ENCODE measurements around the gene IMP3. TPM values are rescaled to one million over a fixed set of nuclear protein-coding genes. Genes with fewer than 3 reads are reported as not detected.

The IMP3 gene
- total and polyA plus RNA-seq, 3 experiments from 2014 or later: 123 to 247 (median 134) TPM

- CTCF ChIA-PET: interaction anchor here (0.6 kb wide), 1 partner anchor 18 kb away, joined by 3 read pairs; no protein-coding TSS in a partner anchor
- no peaks in the 10 kb centered on the region for H3K4me1 ChIP-seq (ENCODE audit: insufficient read depth, low read length)
- Mint-ChIP-seq H3K27me3 (no peaks in the 10 kb centered on the region), H3K27ac (peak overlapping the region in 2 of 8 donors; percentile 46 to 69), H3K4me3 (no peak overlapping the region), H3K4me1 (peaks cover 4 to 19% (median 5%) of the 10 kb centered on the region in 3 donors), H3K36me3 (peaks cover 7 to 46% (median 16%) of the 10 kb centered on the region in 3 donors), H3K9me3 (no peaks in the 10 kb centered on the region)
- POLR2A ChIA-PET: no interaction called here
- H3K4me3 ChIP-seq (ENCODE audit: low read length): no peak overlapping the region
- no peak overlapping the region for H3K27ac ChIP-seq (ENCODE audit: low read depth, low read length)
- H3K27me3 ChIP-seq (ENCODE audit: insufficient read depth, low read length, poor library complexity, severe bottlenecking): no peaks in the 10 kb centered on the region
- H3K9me3 ChIP-seq (ENCODE audit: low read length): no peaks in the 10 kb centered on the region
- no peak for DNase-seq
- H3K36me3 ChIP-seq (ENCODE audit: insufficient read depth, low read length): peaks cover 9% of the 10 kb centered on the region
Measured at GRCh38 chr15:75591655-75592364, 48.2 kb downstream of the IMP3 start.

- peaks cover under 1 to 33% (median 7%) of the 10 kb centered on the region in 3 donors for H3K36me3 Mint-ChIP-seq
- ChIA-PET POLR2A (no interaction called here), CTCF (interaction anchor here (0.6 kb wide), 1 partner anchor 9 kb away, joined by 3 read pairs; no protein-coding TSS in a partner anchor)
- Histone ChIP-seq H3K4me1 (ENCODE audit: insufficient read depth, low read length) (no peaks in the 10 kb centered on the region), H3K4me3 (ENCODE audit: low read length) (no peak overlapping the region), H3K27me3 (ENCODE audit: insufficient read depth, low read length, poor library complexity, severe bottlenecking) (no peaks in the 10 kb centered on the region), H3K36me3 (ENCODE audit: insufficient read depth, low read length) (no peaks in the 10 kb centered on the region), H3K27ac (ENCODE audit: low read depth, low read length) (no peak overlapping the region), H3K9me3 (ENCODE audit: low read length) (no peaks in the 10 kb centered on the region)
- no peak for DNase-seq
- no peaks in the 10 kb centered on the region for H3K9me3 Mint-ChIP-seq
- H3K27ac Mint-ChIP-seq: peak overlapping the region in 4 of 8 donors; percentile 9 to 64 (median 30)
- peaks cover 1 to 10% (median 2%) of the 10 kb centered on the region in 3 donors for H3K4me1 Mint-ChIP-seq
- H3K4me3 Mint-ChIP-seq: no peak overlapping the region
- no peaks in the 10 kb centered on the region for H3K27me3 Mint-ChIP-seq
Measured at GRCh38 chr15:75590239-75590638, 49.8 kb downstream of the IMP3 start.

Other genes starting within 250 kb of the IMP3 start
- gene SIN3A, start 188.5 kb downstream of the IMP3 start, total RNA-seq: 10 to 100 TPM; 82.8 to 89.0 TPM
- gene SIN3A, start 188.5 kb downstream of the IMP3 start, polyA plus RNA-seq: 16.0 TPM
- gene PTPN9, start 60.9 kb downstream of the IMP3 start, total RNA-seq: 10 to 100 TPM; 22.0 to 22.3 TPM
- 34.1 TPM for gene PTPN9, start 60.9 kb downstream of the IMP3 start, polyA plus RNA-seq
- 10 to 100 TPM; 24.6 to 26.9 TPM for gene SNUPN, start 14.5 kb downstream of the IMP3 start, total RNA-seq
- 37.4 TPM for gene SNUPN, start 14.5 kb downstream of the IMP3 start, polyA plus RNA-seq
- gene SNX33, start 7.7 kb upstream of the IMP3 start, total RNA-seq: 1 to 10 TPM; 3.1 to 3.5 TPM
- 1.1 TPM for gene SNX33, start 7.7 kb upstream of the IMP3 start, polyA plus RNA-seq
- not detected for gene CSPG4, start 72.6 kb upstream of the IMP3 start, total RNA-seq
- not detected for gene CSPG4, start 72.6 kb upstream of the IMP3 start, polyA plus RNA-seq
- 10 to 100 TPM; 17.5 to 19.3 TPM for gene UBE2Q2, start 203.2 kb upstream of the IMP3 start, total RNA-seq
- 38.3 TPM for gene UBE2Q2, start 203.2 kb upstream of the IMP3 start, polyA plus RNA-seq

Measured in CD8-positive, alpha-beta memory T cell (primary cell).